Measurements from ENCODE around the gene STK4. TPM values are rescaled to one million over a fixed set of nuclear protein-coding genes. Genes with fewer than 3 reads are reported as not detected.
A peak's percentile ranks its signal among the peaks of the same experiment; 100 is the strongest.

The STK4 gene
- polyA plus RNA-seq, 4 donors = 6.9 to 15.8 (median 8.9) TPM

DNA sequence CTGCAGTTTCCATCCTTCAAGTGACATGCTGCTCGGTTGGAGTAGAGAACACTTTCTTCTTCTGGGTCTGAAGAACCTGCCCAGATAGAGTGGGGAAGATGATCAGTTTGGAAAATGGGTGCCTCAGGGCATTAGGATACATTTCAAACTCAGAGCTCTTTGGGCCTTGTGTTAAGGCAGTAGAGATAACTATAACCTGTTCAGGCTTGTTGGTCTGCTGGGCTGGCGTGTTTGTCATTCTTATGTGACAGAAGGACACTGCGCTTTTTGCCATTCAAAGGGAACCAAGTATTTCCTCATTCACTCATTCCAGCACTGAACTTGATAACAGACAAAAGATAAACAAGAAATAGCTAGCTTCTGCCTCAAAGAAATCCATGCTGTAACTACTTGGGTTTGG, 9.9 kb upstream of the STK4 start:
- Histone ChIP-seq H3K4me1 (ENCODE audit: control insufficient read depth in 3 of 3, insufficient read depth in 2 of 3, low read depth in 1 of 3, low read length in 2 of 3) (peaks cover 5 to 16% (median 5%) of the 10 kb centered on the region in 3 donors), H3K36me3 (ENCODE audit: control insufficient read depth in 3 of 3, insufficient read depth in 2 of 3, low read depth in 1 of 3, low read length in 3 of 3) (peaks cover 9 to 36% (median 12%) of the 10 kb centered on the region in 3 donors), H3K4me3 (ENCODE audit: low read depth in 1 of 3, low read length in 3 of 3) (no peak overlapping the region), H3K27ac (ENCODE audit: low read depth in 1 of 3, low read length in 2 of 3) (no peak overlapping the region), H3K9me3 (ENCODE audit: control insufficient read depth in 2 of 2, insufficient read depth in 1 of 2, low read depth in 1 of 2, low read length in 1 of 2) (no peaks in the 10 kb centered on the region), H3K27me3 (ENCODE audit: control insufficient read depth in 3 of 3, insufficient read depth in 3 of 3, low read length in 3 of 3) (no peaks in the 10 kb centered on the region)
- whole genome bisulfite sequencing, 3 donors = 92 to 95% (median 93%) methylated on average over 3 of the region's 3 CpGs
- no peak for FAIRE-seq
- no peak for DNase-seq

DNA sequence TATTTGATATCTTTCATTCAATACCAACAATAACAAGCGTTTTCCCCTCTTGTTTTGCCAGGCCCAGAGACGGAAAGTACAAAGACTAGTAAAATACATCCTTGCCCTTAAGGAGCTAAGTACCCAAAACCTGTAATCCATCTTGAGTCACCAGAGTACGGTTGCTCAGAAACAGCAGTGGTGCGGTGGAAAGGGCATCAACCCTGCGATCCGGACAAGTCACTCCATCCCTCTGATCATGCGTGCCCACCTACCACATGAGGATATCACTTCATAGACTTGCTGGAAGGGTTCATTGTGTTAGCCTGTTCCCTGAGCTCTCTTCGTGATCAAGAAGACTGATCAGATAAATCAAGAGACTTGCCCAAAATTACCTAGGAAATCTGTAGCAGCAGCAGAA, 8.0 kb upstream of the STK4 start:
- Histone ChIP-seq H3K27me3 (ENCODE audit: control insufficient read depth in 3 of 3, insufficient read depth in 3 of 3, low read length in 3 of 3) (no peaks in the 10 kb centered on the region), H3K27ac (ENCODE audit: low read depth in 1 of 3, low read length in 2 of 3) (no peak overlapping the region), H3K36me3 (ENCODE audit: control insufficient read depth in 3 of 3, insufficient read depth in 2 of 3, low read depth in 1 of 3, low read length in 3 of 3) (peaks cover 6 to 25% (median 6%) of the 10 kb centered on the region in 3 donors), H3K9me3 (ENCODE audit: control insufficient read depth in 2 of 2, insufficient read depth in 1 of 2, low read depth in 1 of 2, low read length in 1 of 2) (no peaks in the 10 kb centered on the region), H3K4me3 (ENCODE audit: low read depth in 1 of 3, low read length in 3 of 3) (no peak overlapping the region), H3K4me1 (ENCODE audit: control insufficient read depth in 3 of 3, insufficient read depth in 2 of 3, low read depth in 1 of 3, low read length in 2 of 3) (peaks cover 5 to 16% (median 5%) of the 10 kb centered on the region in 3 donors)
- 95 to 97% (median 96%) methylated on average over 8 of the region's 8 CpGs for WGBS, 3 donors
- DNase-seq (no peak), FAIRE-seq (no peak)

DNA sequence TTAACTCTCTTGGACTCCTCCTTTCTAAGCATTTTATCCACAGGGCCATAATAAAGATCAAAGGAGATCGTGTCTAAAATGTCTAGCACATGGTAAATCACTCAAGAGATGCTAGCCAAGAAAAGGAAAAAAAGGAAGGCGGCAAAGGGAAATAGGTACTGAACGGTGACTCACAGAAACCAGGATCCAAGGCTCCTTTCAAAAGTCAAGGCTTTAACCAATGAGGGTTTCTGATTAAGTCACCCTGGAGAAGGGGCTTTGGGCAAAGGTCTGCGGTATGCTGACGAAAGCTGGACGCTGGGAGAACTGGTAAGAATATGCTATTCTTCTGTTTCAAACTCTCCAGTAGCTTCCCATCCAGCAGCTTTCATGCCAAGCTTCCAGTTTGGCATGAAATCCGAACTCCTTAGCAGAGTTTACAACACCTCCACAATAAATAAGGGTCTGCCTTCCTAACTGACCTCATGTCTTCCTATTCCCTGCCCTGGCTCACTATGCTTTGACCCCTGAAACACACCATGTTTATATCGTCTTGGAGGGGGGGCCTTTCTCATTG, 7.2 kb upstream of the STK4 start:
- 4 to 21% (median 13%) methylated on average over 8 of the region's 8 CpGs for WGBS, 3 donors
- H3K27ac ChIP-seq (ENCODE audit: low read depth in 1 of 3, low read length in 2 of 3) = peak overlapping the region in 1 of 3 donors; percentile 76
- FAIRE-seq (no peak), DNase-seq (peak in 1 of 2 donors; percentile 42)
- H3K4me3 ChIP-seq (ENCODE audit: low read depth in 1 of 3, low read length in 3 of 3) = peak overlapping the region; percentile 53 to 94 (median 78)
- peaks cover 5 to 16% (median 5%) of the 10 kb centered on the region in 3 donors for H3K4me1 ChIP-seq (ENCODE audit: control insufficient read depth in 3 of 3, insufficient read depth in 2 of 3, low read depth in 1 of 3, low read length in 2 of 3)
- H3K9me3 ChIP-seq (ENCODE audit: control insufficient read depth in 2 of 2, insufficient read depth in 1 of 2, low read depth in 1 of 2, low read length in 1 of 2) = no peaks in the 10 kb centered on the region
- H3K36me3 ChIP-seq (ENCODE audit: control insufficient read depth in 3 of 3, insufficient read depth in 2 of 3, low read depth in 1 of 3, low read length in 3 of 3) = peaks cover 4 to 20% (median 6%) of the 10 kb centered on the region in 3 donors
- no peaks in the 10 kb centered on the region for H3K27me3 ChIP-seq (ENCODE audit: control insufficient read depth in 3 of 3, insufficient read depth in 3 of 3, low read length in 3 of 3)

DNA sequence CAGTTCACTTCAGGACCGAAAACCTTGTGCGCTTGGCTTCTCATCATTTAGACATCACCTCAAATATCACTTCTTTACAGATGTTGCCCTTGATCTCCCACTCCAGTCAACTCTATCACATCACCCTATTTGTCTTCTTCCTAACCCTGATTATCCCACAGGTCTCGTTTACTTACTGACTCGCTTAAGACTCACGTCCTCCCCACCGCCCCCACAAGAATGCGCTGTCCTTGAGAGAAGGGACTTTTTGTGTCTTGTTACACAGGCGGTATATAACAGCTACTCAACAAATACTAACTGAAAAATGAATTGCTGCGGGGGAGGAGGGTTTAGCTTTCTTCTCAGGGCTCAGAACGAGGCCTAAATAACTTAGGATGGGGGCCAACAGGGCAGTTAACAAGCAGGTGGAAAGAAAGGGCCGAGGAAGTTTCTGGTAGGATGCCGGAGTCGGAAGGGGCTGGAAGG, 6.6 kb upstream of the STK4 start:
- whole genome bisulfite sequencing, 3 donors = 1 to 5% (median 3%) methylated on average over 13 of the region's 13 CpGs
- Histone ChIP-seq H3K36me3 (ENCODE audit: control insufficient read depth in 3 of 3, insufficient read depth in 2 of 3, low read depth in 1 of 3, low read length in 3 of 3) (peaks cover 4 to 20% (median 6%) of the 10 kb centered on the region in 3 donors), H3K9me3 (ENCODE audit: control insufficient read depth in 2 of 2, insufficient read depth in 1 of 2, low read depth in 1 of 2, low read length in 1 of 2) (no peaks in the 10 kb centered on the region), H3K27me3 (ENCODE audit: control insufficient read depth in 3 of 3, insufficient read depth in 3 of 3, low read length in 3 of 3) (no peaks in the 10 kb centered on the region), H3K4me3 (ENCODE audit: low read depth in 1 of 3, low read length in 3 of 3) (peak overlapping the region; percentile 53 to 94 (median 78)), H3K27ac (ENCODE audit: low read depth in 1 of 3, low read length in 2 of 3) (peak overlapping the region in 2 of 3 donors; percentile 56 to 76), H3K4me1 (ENCODE audit: control insufficient read depth in 3 of 3, insufficient read depth in 2 of 3, low read depth in 1 of 3, low read length in 2 of 3) (peaks cover 5 to 16% (median 5%) of the 10 kb centered on the region in 3 donors)
- DNase-seq = no peak
- FAIRE-seq = no peak

DNA sequence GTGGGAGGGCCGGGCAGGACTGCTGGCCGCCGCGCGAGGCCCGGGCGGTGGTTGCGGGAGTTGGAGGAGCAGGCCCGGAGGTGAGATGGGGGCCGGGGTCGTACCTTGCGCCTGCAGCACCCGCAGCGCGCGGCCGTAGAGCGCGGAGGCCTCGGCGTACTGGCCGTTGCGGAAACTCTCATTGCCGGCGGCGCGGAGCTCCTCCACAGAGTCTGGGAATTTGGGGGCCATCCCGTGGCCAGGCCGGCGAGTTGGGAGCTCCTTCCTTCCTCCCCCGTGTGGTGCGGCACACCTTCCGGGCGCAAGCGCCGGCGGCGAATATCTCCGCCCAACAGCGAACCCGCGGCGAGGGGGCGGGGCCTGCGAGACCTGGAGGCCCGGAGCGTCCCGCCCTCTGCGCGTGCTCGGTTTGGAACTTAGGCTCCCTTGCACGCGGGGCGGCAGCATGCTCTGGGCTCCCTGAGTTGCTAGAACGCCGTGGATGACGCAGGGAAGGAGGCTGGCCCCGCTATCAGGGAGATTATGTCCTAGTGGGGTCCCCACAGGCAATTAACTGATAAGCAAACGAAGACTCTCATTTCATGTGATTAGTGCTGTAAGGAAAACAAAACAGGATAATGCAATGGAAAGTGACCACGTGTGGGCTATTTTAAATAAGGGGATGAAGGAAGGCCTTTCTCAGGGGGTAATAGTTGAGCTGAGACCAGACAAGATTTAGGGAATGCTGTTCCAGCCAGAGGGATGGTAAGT, 6.0 kb upstream of the STK4 start, which contains the start of gene TOMM34:
Gene TOMM34 (minus strand): TSS at position 295 of the 750 bp plus-strand sequence. CDS start 64 bp downstream, at position 231.
- Histone ChIP-seq H3K9me3 (ENCODE audit: control insufficient read depth in 2 of 2, insufficient read depth in 1 of 2, low read depth in 1 of 2, low read length in 1 of 2) (no peaks in the 10 kb centered on the region), H3K27ac (ENCODE audit: low read depth in 1 of 3, low read length in 2 of 3) (peak within 1 kb of the TSS; percentile 50 to 76 (median 56)), H3K4me1 (ENCODE audit: control insufficient read depth in 3 of 3, insufficient read depth in 2 of 3, low read depth in 1 of 3, low read length in 2 of 3) (peaks cover 5 to 16% (median 5%) of the 10 kb centered on the region in 3 donors), H3K4me3 (ENCODE audit: low read depth in 1 of 3, low read length in 3 of 3) (peak within 1 kb of the TSS; percentile 53 to 94 (median 78)), H3K36me3 (ENCODE audit: control insufficient read depth in 3 of 3, insufficient read depth in 2 of 3, low read depth in 1 of 3, low read length in 3 of 3) (peaks cover 0 to 15% (median 3%) of the 10 kb centered on the region in 3 donors), H3K27me3 (ENCODE audit: control insufficient read depth in 3 of 3, insufficient read depth in 3 of 3, low read length in 3 of 3) (no peaks in the 10 kb centered on the region)
- WGBS, 3 donors = 0% methylated on average over 34 to 60 of the region's 60 CpGs
- FAIRE-seq = no peak
- peak; percentile 96 to 97 for DNase-seq

DNA sequence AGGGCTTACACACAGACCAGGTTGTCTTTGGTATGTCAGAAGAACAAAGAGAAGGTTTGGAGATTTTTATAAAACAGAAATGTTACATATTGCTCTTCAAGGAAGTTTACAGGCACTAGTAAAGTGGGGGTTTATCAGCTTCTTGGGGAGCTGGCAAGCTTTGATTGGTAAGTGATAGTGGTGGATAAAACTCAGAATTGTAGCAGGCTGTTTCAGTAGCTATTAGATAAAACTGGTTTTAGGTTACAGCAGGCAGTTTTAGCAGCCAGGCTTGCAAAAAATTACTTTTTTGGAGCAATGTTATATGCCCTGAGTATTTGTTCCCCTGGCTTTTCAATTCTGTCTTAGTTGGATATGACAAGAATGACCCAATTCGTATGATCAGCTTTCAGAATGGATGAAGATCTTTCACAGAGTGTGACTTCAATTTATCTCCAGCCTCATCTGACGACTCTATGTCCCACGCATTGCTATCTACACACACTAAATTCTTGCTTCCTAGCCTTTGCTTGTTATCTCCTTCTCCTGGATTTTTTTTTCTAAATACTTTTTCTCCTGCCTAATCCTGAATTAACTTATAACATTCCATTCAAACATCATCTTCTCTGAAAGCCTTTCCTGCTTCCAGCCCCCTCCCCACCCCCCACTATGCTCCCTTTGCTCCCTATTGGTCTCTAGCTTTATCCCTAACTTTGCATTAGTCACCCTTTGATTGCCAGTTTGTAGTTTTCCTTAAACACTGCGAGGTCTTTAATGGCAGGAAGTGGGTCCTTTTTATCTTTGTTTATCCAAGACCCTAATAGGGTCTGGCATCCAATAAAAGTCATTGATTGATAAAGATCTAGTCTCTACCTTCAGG, 5.1 kb upstream of the STK4 start:
- H3K27ac ChIP-seq (ENCODE audit: low read depth in 1 of 3, low read length in 2 of 3) = no peak overlapping the region
- no peaks in the 10 kb centered on the region for H3K27me3 ChIP-seq (ENCODE audit: control insufficient read depth in 3 of 3, insufficient read depth in 3 of 3, low read length in 3 of 3)
- FAIRE-seq (no peak), DNase-seq (no peak)
- no peak overlapping the region for H3K4me3 ChIP-seq (ENCODE audit: low read depth in 1 of 3, low read length in 3 of 3)
- 64 to 80% (median 74%) methylated on average over 4 of the region's 4 CpGs for WGBS, 3 donors
- peaks cover 0 to 8% (median 0%) of the 10 kb centered on the region in 3 donors for H3K36me3 ChIP-seq (ENCODE audit: control insufficient read depth in 3 of 3, insufficient read depth in 2 of 3, low read depth in 1 of 3, low read length in 3 of 3)
- peaks cover 5 to 16% (median 7%) of the 10 kb centered on the region in 3 donors for H3K4me1 ChIP-seq (ENCODE audit: control insufficient read depth in 3 of 3, insufficient read depth in 2 of 3, low read depth in 1 of 3, low read length in 2 of 3)
- H3K9me3 ChIP-seq (ENCODE audit: control insufficient read depth in 2 of 2, insufficient read depth in 1 of 2, low read depth in 1 of 2, low read length in 1 of 2) = no peaks in the 10 kb centered on the region

DNA sequence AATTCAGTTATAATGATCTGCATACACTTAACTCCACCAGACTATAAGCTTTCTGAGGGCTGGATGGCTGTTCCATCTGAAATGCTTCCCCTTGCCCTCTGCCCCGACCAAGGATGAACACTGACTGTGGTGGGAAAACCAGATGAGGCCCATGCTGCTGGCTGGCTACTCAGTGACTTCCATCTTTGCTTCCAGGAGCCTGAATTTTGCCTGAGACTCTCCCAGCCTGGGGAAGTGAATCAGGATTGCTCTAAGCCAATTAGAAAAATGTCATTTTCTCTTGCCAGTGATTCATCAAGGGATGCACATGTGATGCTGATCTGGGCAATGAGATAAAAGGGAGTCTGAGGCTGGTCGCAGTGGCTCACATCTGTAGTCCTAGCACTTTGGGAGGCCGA, 4.4 kb upstream of the STK4 start:
- H3K27me3 ChIP-seq (ENCODE audit: control insufficient read depth in 3 of 3, insufficient read depth in 3 of 3, low read length in 3 of 3) = no peaks in the 10 kb centered on the region
- H3K36me3 ChIP-seq (ENCODE audit: control insufficient read depth in 3 of 3, insufficient read depth in 2 of 3, low read depth in 1 of 3, low read length in 3 of 3) = peaks cover 0 to 8% (median 0%) of the 10 kb centered on the region in 3 donors
- no peak overlapping the region for H3K4me3 ChIP-seq (ENCODE audit: low read depth in 1 of 3, low read length in 3 of 3)
- H3K4me1 ChIP-seq (ENCODE audit: control insufficient read depth in 3 of 3, insufficient read depth in 2 of 3, low read depth in 1 of 3, low read length in 2 of 3) = peaks cover 5 to 17% (median 7%) of the 10 kb centered on the region in 3 donors
- DNase-seq = no peak
- no peak for FAIRE-seq
- WGBS, 3 donors = 85 to 94% (median 93%) methylated on average over 3 of the region's 3 CpGs
- H3K27ac ChIP-seq (ENCODE audit: low read depth in 1 of 3, low read length in 2 of 3) = no peak overlapping the region
- H3K9me3 ChIP-seq (ENCODE audit: control insufficient read depth in 2 of 2, insufficient read depth in 1 of 2, low read depth in 1 of 2, low read length in 1 of 2) = no peaks in the 10 kb centered on the region

DNA sequence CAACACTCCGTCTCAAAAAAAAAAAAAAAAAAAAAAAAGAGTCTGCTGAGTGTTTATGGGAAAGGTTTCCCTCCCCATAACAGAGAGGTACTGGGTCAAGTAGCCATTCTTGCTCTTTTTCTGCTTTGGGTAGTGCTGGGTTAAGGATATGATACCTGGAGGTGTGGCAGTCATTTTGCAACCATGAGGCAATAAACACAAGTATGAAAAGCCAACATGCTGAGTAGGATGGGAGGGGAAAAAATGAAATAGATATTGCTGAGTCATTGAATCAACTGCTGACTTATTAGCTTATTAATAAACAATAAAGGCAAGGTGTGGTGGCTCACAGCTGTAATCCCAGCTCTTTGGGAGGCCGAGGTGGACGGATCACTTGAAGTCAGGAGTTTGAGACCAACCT, 3.8 kb upstream of the STK4 start:
- Histone ChIP-seq H3K4me1 (ENCODE audit: control insufficient read depth in 3 of 3, insufficient read depth in 2 of 3, low read depth in 1 of 3, low read length in 2 of 3) (peaks cover 5 to 23% (median 7%) of the 10 kb centered on the region in 3 donors), H3K27ac (ENCODE audit: low read depth in 1 of 3, low read length in 2 of 3) (no peak overlapping the region), H3K4me3 (ENCODE audit: low read depth in 1 of 3, low read length in 3 of 3) (no peak overlapping the region), H3K9me3 (ENCODE audit: control insufficient read depth in 2 of 2, insufficient read depth in 1 of 2, low read depth in 1 of 2, low read length in 1 of 2) (no peaks in the 10 kb centered on the region), H3K36me3 (ENCODE audit: control insufficient read depth in 3 of 3, insufficient read depth in 2 of 3, low read depth in 1 of 3, low read length in 3 of 3) (peaks cover 0 to 5% (median 0%) of the 10 kb centered on the region in 3 donors), H3K27me3 (ENCODE audit: control insufficient read depth in 3 of 3, insufficient read depth in 3 of 3, low read length in 3 of 3) (no peaks in the 10 kb centered on the region)
- WGBS, 3 donors = 79 to 87% (median 83%) methylated on average over 3 of the region's 3 CpGs
- FAIRE-seq (no peak), DNase-seq (peak in 1 of 2 donors; percentile 64)

Measured in small intestine (tissue), 7 donors.